ENCODE data around the gene SELENOW.

SELENOW gene

GRCh38 chr19:47824396-47824795 is 45.9 kb downstream of the SELENOW start:
- DNase-seq: no peak

GRCh38 chr19:47826800-47827199 is 48.3 kb downstream of the SELENOW start:
- no peak for DNase-seq

- DNase-seq: no peak
These were observed 54.2 kb downstream of the SELENOW start for GRCh38 chr19:47832723-47833122.
